AG10803 (cell line): ENCODE results near the gene NPR1.
A peak's percentile ranks its signal among the peaks of the same experiment; 100 is the strongest.

Source experiments
- DNase-seq: peaks from one replicate; pipeline ENCODE4 v3.0.0; 2010; ENCODE audit warnings: low read depth
- H3K4me3 ChIP-seq: 2 replicates; pipeline ENCODE4 v1.5.1; 2011; ENCODE audit warnings: mild to moderate bottlenecking, low read length, control low read depth
- TF ChIP-seq, protein P1 (sequence below): conservative IDR thresholded peaks from 2 replicates; pipeline ENCODE4 v1.5.1; 2011; ENCODE audit warnings: mild to moderate bottlenecking, low read length, control low read depth, inconsistent platforms

The NPR1 gene

DNA sequence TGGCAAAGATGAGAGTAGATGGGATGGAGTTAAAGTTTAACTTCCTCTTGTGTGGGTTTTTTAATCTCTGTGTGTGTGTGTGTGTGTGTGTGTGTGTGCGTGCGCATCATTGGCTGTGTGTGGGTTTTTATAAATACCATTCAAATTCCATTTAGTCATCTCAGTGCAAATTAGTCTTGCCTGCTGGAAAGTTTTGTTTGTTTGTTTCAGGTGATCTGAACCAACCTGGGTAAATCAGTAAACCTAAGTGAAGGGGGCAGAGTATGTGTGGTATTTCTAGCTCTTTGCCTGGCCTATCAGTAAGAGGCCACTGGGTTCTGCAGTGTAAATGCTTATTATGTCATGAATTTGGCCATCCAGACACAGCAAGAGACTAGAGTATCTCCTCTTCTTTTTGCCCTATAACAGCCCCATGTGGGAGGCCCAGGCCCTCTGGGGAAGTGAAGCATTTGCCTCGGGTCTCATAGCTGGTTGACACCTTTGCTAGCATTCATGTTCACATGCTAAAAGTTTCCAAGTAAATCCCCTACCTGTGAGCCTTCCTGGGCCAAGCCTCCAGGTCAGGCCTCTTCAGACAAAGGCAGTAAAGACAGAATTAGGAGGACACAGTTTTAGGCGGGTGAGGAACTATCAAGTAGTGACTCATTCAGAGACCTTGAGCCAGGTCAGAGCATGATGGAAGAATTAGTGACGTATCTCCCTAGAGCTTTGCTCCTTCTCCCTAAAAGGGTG lies 64.1 kb downstream of the NPR1 start:
- TF ChIP-seq, protein P1, sequence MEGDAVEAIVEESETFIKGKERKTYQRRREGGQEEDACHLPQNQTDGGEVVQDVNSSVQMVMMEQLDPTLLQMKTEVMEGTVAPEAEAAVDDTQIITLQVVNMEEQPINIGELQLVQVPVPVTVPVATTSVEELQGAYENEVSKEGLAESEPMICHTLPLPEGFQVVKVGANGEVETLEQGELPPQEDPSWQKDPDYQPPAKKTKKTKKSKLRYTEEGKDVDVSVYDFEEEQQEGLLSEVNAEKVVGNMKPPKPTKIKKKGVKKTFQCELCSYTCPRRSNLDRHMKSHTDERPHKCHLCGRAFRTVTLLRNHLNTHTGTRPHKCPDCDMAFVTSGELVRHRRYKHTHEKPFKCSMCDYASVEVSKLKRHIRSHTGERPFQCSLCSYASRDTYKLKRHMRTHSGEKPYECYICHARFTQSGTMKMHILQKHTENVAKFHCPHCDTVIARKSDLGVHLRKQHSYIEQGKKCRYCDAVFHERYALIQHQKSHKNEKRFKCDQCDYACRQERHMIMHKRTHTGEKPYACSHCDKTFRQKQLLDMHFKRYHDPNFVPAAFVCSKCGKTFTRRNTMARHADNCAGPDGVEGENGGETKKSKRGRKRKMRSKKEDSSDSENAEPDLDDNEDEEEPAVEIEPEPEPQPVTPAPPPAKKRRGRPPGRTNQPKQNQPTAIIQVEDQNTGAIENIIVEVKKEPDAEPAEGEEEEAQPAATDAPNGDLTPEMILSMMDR: no peak
- DNase-seq: peak; percentile 68
- no peak overlapping the region for H3K4me3 ChIP-seq
